ENCODE measurements around the gene RGS3.

GRCh38 chr9:113474360-113475028 is 11.0 kb downstream of the RGS3 start:
- TF ChIP-seq, protein P1, sequence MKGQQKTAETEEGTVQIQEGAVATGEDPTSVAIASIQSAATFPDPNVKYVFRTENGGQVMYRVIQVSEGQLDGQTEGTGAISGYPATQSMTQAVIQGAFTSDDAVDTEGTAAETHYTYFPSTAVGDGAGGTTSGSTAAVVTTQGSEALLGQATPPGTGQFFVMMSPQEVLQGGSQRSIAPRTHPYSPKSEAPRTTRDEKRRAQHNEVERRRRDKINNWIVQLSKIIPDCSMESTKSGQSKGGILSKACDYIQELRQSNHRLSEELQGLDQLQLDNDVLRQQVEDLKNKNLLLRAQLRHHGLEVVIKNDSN (CRISPR knock-in tag; IDR thresholded peaks at IDR 0.05): no peak
- no peak for TF ChIP-seq USF2 (CRISPR knock-in tag; IDR thresholded peaks at IDR 0.05)
- TF ChIP-seq, protein P2, sequence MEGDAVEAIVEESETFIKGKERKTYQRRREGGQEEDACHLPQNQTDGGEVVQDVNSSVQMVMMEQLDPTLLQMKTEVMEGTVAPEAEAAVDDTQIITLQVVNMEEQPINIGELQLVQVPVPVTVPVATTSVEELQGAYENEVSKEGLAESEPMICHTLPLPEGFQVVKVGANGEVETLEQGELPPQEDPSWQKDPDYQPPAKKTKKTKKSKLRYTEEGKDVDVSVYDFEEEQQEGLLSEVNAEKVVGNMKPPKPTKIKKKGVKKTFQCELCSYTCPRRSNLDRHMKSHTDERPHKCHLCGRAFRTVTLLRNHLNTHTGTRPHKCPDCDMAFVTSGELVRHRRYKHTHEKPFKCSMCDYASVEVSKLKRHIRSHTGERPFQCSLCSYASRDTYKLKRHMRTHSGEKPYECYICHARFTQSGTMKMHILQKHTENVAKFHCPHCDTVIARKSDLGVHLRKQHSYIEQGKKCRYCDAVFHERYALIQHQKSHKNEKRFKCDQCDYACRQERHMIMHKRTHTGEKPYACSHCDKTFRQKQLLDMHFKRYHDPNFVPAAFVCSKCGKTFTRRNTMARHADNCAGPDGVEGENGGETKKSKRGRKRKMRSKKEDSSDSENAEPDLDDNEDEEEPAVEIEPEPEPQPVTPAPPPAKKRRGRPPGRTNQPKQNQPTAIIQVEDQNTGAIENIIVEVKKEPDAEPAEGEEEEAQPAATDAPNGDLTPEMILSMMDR (IDR thresholded peaks at IDR 0.05): no peak
- TF ChIP-seq SMAD4 (CRISPR knock-in tag; IDR thresholded peaks at IDR 0.05): no peak
- no peak for TF ChIP-seq GABPB1 (CRISPR knock-in tag; IDR thresholded peaks at IDR 0.05)
- TF ChIP-seq, protein P3, sequence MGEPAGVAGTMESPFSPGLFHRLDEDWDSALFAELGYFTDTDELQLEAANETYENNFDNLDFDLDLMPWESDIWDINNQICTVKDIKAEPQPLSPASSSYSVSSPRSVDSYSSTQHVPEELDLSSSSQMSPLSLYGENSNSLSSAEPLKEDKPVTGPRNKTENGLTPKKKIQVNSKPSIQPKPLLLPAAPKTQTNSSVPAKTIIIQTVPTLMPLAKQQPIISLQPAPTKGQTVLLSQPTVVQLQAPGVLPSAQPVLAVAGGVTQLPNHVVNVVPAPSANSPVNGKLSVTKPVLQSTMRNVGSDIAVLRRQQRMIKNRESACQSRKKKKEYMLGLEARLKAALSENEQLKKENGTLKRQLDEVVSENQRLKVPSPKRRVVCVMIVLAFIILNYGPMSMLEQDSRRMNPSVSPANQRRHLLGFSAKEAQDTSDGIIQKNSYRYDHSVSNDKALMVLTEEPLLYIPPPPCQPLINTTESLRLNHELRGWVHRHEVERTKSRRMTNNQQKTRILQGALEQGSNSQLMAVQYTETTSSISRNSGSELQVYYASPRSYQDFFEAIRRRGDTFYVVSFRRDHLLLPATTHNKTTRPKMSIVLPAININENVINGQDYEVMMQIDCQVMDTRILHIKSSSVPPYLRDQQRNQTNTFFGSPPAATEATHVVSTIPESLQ (CRISPR knock-in tag; IDR thresholded peaks at IDR 0.05): no peak
